IPS DF 6.9 (cell line): ENCODE data around the gene CDK5RAP1.

Experiments used
- DNase-seq: peaks from one replicate; pipeline ENCODE4 v3.0.0-alpha.2; 2013; ENCODE audit warnings: low read depth, low spot score
- H3K27ac ChIP-seq: one replicate; pipeline ENCODE4 v1.5.1; 2013; ENCODE audit warnings: low read length, control low read depth
- H3K27me3 ChIP-seq: 2 replicates; pipeline ENCODE4 v1.6.1; 2013; ENCODE audit warnings: mild to moderate bottlenecking, low read length; ENCODE audit not compliant: control insufficient read depth, insufficient read depth
- H3K36me3 ChIP-seq: 2 replicates; pipeline ENCODE4 v1.6.1; 2013; ENCODE audit warnings: low read length; ENCODE audit not compliant: control insufficient read depth, insufficient read depth
- H3K4me1 ChIP-seq: 2 replicates; pipeline ENCODE4 v1.6.1; 2013; ENCODE audit warnings: low read length; ENCODE audit not compliant: control insufficient read depth, insufficient read depth
- H3K4me3 ChIP-seq: 2 replicates; pipeline ENCODE4 v1.5.1; 2013; ENCODE audit warnings: mild to moderate bottlenecking, low read length
- H3K9me3 ChIP-seq: 2 replicates; pipeline ENCODE4 v1.6.1; 2013; ENCODE audit warnings: low read length, inconsistent platforms; ENCODE audit not compliant: control insufficient read depth, insufficient read depth
- WGBS: extraction: QIAGEN DNeasy Blood & Tissue Kit; methylation state at CpG from one replicate; pipeline ENCODE4 v1.1.7; 2013; ENCODE audit warnings: mixed read lengths, missing lambda C conversion rate; ENCODE audit not compliant: insufficient read length, insufficient coverage; 5-methylcytosine and 5-hydroxymethylcytosine counted together

The CDK5RAP1 gene

DNA sequence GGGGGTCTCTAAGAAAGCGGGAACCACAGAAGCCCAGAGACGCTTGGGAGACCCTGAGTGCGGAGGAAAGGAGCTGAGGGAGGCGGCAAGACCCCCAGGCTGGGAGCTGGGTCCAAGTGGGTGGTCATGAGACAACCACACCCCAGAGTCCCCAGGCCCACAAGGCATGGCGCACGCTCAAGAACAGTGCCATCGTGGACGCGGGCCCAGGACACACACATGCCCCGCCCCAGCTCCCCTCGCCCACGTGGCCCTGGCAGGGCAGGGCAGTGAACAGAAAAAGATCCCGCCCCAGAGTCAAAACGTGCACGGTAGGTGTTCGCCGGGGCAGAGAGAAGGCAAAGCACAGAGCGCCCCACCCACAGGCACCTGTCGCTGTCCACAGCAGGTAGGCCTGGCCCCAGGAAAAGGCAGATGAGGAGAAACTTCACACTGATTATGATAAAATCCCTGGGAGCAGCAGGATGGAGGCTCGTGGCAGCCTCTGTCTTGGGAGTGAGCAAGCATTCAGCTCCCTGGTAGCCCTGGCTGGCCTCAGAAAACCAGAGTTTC lies 68.3 kb downstream of the CDK5RAP1 start:
- no peak for DNase-seq
- Histone ChIP-seq H3K9me3 (no peaks in the 10 kb centered on the region), H3K27me3 (no peaks in the 10 kb centered on the region), H3K36me3 (no peaks in the 10 kb centered on the region), H3K4me3 (no peak overlapping the region), H3K4me1 (no peaks in the 10 kb centered on the region), H3K27ac (no peak overlapping the region)
- WGBS: no CpG with 5 or more reads among the region's 20 CpGs

DNA sequence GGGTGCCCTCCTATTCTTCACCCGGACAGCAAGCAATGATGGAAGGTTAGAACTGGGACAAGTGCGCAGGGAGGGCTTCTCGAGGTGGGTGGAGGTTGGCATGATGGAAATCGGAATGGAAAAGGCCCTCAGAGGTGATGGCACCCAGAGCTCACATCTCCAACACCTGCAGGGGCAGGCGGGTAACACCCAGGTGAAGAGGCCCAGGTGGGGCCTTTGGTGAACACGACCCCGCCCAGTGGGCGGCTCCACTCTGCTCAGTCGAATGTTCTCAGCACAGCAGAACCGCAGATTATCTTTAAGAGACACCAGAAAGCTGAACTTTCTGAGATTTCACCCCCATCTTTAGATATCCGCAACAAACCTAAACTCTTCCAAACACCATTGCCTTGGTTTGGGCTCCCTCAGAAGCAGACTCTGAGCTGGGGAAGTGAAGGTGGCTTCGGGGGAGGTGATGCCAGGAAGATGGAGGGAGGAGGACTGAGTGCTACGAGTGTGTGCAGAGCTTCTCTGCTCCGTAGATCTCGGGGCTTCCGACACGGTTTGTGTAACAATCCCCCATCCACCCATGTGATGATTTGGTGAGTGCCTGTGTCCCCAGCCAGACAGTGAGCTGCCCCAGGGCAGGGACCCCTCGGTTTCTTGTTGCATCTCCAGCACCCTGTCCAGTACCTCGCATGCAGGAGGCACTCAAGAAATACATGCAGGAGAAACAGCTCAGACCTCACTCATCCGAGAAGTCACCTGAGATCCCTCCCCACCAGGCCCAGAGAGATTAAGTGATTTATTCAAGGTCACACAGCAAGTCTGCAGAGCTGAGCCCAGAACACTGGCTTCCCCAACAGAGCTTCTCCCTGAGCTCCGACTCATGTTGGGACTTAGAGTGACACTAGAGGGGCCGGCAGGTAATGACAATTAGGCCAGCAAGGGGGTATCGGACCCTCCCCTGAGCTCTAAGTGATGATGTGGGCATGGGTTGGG lies 72.9 kb downstream of the CDK5RAP1 start:
- DNase-seq: no peak
- H3K36me3 ChIP-seq: no peaks in the 10 kb centered on the region
- H3K27me3 ChIP-seq: no peaks in the 10 kb centered on the region
- WGBS: no CpG with 5 or more reads among the region's 23 CpGs
- no peak overlapping the region for H3K27ac ChIP-seq
- H3K9me3 ChIP-seq: no peaks in the 10 kb centered on the region
- no peak overlapping the region for H3K4me3 ChIP-seq
- H3K4me1 ChIP-seq: no peaks in the 10 kb centered on the region

DNA sequence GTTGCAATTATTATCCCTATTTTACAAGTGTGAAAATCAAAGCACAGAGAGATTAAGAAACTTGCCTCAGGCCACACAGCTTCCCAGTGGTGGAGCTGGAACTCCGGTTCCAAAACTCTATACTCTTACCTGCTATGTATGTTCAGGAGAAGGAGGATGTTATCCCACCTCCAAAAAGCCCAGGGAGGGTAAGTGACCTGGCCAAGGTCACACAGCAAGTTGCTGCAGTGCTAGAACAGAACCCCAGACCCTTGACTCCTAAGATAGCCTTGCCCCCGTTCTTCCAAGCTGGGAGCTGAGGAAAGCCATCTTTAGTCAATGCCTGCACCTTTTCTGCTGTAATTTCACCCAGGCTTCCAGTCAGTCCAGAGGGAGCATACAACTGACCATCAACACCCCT lies 76.0 kb downstream of the CDK5RAP1 start:
- no peaks in the 10 kb centered on the region for H3K27me3 ChIP-seq
- H3K9me3 ChIP-seq: no peaks in the 10 kb centered on the region
- H3K4me1 ChIP-seq: no peaks in the 10 kb centered on the region
- WGBS: no CpG with 5 or more reads among the region's 2 CpGs
- H3K36me3 ChIP-seq: no peaks in the 10 kb centered on the region
- DNase-seq: no peak
- no peak overlapping the region for H3K27ac ChIP-seq
- H3K4me3 ChIP-seq: no peak overlapping the region

DNA sequence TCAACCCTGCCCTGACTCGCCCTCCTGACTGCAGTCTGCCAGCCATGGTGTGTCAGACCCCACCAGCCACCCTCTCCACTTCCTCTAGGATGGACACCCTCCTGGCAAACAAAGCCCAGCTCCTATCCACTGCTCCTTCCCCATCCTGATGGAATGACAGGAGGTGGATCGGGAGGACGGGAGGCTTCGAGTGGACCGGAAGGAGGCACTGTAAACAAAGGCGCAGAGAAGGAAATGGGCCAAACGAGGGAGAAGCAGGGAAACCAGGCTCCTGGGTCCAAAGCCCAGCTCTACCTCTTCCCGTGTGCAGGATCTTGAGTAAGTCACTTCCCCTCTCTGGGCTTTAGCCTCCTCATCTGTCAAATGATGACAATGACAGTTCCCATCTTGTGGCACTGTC lies 78.1 kb downstream of the CDK5RAP1 start:
- no peaks in the 10 kb centered on the region for H3K4me1 ChIP-seq
- no peaks in the 10 kb centered on the region for H3K9me3 ChIP-seq
- no peak overlapping the region for H3K4me3 ChIP-seq
- H3K27ac ChIP-seq: no peak overlapping the region
- no peak for DNase-seq
- WGBS: no CpG with 5 or more reads among the region's 8 CpGs
- H3K27me3 ChIP-seq: no peaks in the 10 kb centered on the region
- H3K36me3 ChIP-seq: no peaks in the 10 kb centered on the region

DNA sequence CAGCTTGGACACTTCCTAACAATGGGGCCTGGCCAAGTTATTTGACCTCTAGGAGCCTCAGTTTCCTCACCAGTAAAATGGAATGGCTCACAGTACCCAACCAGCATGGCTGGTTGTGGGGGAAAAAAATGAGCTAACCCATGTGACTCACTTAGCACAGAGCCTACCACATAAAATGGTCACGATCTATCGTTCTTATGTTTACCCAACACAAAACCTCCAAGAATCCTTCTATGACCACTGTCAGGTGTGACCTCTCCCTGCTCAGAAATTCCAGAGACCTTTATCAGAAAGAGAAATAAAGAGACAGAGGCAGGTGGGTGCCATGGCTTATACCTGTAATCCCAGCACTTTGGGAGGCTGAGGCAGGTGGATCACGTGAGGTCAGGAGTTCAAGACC lies 78.9 kb downstream of the CDK5RAP1 start:
- Histone ChIP-seq H3K9me3 (no peaks in the 10 kb centered on the region), H3K27ac (no peak overlapping the region), H3K27me3 (no peaks in the 10 kb centered on the region), H3K36me3 (no peaks in the 10 kb centered on the region), H3K4me3 (no peak overlapping the region), H3K4me1 (no peaks in the 10 kb centered on the region)
- no peak for DNase-seq
- no CpG with 5 or more reads among the region's 3 CpGs for WGBS

DNA sequence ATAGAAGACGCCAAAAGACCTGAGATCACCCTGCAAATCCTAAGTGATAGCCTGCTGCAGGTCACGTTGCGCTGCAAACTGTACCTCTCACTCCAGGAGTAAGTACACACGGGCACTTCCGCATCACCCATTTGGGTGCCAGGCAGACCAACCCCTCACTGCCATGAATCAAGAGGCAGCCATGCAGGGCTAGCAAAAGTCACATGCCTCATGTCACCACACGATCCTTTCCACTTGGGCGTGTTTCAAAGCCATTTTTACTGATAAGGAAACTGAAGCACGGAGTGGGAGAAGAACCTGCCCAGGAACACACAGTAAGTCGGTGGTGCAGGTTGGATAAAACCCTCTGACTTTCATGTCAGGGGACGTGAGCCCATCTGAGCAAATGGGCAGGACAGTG lies 81.3 kb downstream of the CDK5RAP1 start:
- no peak overlapping the region for H3K4me3 ChIP-seq
- no peaks in the 10 kb centered on the region for H3K9me3 ChIP-seq
- no CpG with 5 or more reads among the region's 10 CpGs for WGBS
- DNase-seq: no peak
- no peak overlapping the region for H3K27ac ChIP-seq
- no peaks in the 10 kb centered on the region for H3K27me3 ChIP-seq
- H3K36me3 ChIP-seq: no peaks in the 10 kb centered on the region
- H3K4me1 ChIP-seq: no peaks in the 10 kb centered on the region

DNA sequence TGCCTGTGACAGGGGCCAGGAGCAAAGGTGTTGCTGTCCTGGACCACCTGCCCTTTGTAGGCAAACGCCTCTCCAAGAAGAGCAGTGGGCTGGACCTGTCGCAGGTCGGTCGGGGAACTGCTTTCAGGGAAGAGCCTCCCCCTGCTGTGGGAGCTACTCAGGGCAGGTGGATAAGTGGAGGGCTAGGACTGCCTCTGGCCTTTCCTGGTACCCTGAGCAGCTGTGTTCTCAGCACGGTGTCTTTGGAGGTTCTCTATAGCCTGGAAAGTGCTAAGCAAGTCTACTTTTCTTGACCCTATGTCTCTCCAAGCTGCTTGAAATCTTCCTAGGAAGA lies 83.3 kb downstream of the CDK5RAP1 start:
- H3K27ac ChIP-seq: no peak overlapping the region
- no peaks in the 10 kb centered on the region for H3K36me3 ChIP-seq
- H3K4me1 ChIP-seq: no peaks in the 10 kb centered on the region
- DNase-seq: no peak
- no CpG with 5 or more reads among the region's 5 CpGs for WGBS
- H3K4me3 ChIP-seq: no peak overlapping the region
- no peaks in the 10 kb centered on the region for H3K9me3 ChIP-seq
- H3K27me3 ChIP-seq: no peaks in the 10 kb centered on the region

DNA sequence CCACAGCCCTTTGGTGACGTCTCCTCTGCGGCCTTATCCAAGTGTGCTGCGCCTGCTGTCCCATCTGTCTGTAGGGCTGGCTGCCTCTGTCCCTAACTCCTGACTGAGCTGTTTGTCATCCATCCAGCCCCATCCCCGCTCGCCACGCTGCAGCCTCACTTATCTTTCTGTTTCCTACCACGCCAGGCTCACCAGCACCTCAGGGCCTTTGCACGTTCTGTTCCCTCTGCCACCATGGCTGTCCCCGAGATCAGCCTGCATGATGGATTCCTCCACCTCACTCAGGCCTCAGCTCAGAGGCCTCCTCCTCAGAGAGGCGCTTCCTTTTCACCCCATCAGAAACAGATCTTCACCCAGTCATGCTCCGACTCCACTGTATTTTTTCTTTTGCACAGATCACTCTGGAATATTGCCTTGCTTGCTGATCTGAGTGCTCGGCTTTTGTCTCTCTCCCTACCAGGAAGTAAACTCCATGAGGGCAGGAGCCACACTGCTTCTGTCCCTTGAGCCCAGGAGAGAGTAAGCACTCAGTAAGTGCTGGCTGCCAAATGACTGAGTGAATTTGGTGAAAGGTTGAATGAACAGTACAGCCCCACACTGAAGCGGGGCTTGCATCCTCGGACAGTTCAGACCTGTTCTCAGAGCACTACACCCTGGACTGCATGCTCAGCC lies 83.8 kb downstream of the CDK5RAP1 start:
- no peaks in the 10 kb centered on the region for H3K4me1 ChIP-seq
- no peaks in the 10 kb centered on the region for H3K36me3 ChIP-seq
- no peak overlapping the region for H3K4me3 ChIP-seq
- no peak overlapping the region for H3K27ac ChIP-seq
- no peak for DNase-seq
- H3K27me3 ChIP-seq: no peaks in the 10 kb centered on the region
- no CpG with 5 or more reads among the region's 14 CpGs for WGBS
- H3K9me3 ChIP-seq: no peaks in the 10 kb centered on the region

DNA sequence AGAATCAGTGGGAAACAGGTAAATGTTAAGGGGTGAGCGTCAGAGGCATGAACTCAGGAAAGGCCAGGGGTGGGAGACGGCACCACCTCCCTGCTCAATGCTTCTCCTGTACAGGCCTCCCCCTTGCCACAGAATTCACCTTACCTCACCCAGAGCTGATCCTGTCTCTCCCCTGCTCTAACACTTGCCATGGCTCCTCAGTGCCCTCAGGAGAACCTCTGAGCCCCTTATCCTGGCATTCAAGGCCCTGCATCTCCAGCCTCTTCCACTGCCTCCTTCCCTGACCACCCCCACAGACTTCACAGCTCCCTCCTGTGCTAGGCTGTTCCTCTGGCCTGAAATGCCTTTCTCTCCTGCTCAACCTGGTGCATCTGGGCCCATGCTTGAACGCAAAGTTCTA lies 84.4 kb downstream of the CDK5RAP1 start:
- H3K4me3 ChIP-seq: no peak overlapping the region
- H3K27me3 ChIP-seq: no peaks in the 10 kb centered on the region
- H3K36me3 ChIP-seq: no peaks in the 10 kb centered on the region
- no peak overlapping the region for H3K27ac ChIP-seq
- WGBS: no CpG with 5 or more reads among the region's 3 CpGs
- no peak for DNase-seq
- H3K4me1 ChIP-seq: no peaks in the 10 kb centered on the region
- no peaks in the 10 kb centered on the region for H3K9me3 ChIP-seq

DNA sequence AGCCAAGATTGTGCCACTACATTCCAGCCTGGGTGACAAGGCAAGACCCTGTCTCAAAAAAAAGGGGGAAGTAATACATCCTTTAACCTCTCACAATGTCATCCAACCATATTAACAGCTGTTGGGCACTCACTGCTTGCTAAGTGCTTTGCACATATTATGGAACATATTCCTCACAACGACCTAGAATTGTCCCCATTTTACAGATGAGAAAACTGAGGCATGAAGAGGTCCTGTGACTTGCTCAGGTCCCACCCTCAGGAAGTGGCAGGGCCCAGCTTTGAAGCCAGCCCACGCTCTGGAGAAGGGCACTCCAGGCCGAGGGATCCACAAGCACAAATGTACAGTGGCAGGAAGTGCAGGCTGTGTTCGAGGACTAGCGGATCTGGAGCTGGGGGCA lies 85.0 kb downstream of the CDK5RAP1 start:
- WGBS: no CpG with 5 or more reads among the region's 5 CpGs
- no peak for DNase-seq
- no peaks in the 10 kb centered on the region for H3K36me3 ChIP-seq

More for the DNA sequence above, 85.0 kb downstream of the CDK5RAP1 start:
- Histone ChIP-seq H3K27me3 (no peaks in the 10 kb centered on the region), H3K4me1 (no peaks in the 10 kb centered on the region), H3K9me3 (no peaks in the 10 kb centered on the region), H3K4me3 (no peak overlapping the region), H3K27ac (no peak overlapping the region)
